Measurements from ENCODE around the gene CLIP3. TPM values are rescaled to one million over a fixed set of nuclear protein-coding genes. Genes with fewer than 3 reads are reported as not detected.
"Not testable (repeated sequence)": the region's sequence is repeated elsewhere in the genome, so short reads cannot be mapped to it uniquely, and the experiment has no call there.

CLIP3 gene
- total and polyA plus RNA-seq, 9 of the 15 experiments (the other 6 are each of a cell fraction or from before 2014, with no cell fraction given): 0.01 to 0.50 (median 0.15) TPM; not detected in 1

GRCh38 chr19:35980997-35981396 lies 51.7 kb downstream of the CLIP3 start:
- BruUV-seq (replicated peaks); ATAC-seq; POLR2A ChIA-PET; H3K9ac ChIP-seq (ENCODE audit: insufficient read depth in 1 of 2, low read depth in 2 of 2, low read length in 2 of 2); intact Hi-C loops (cut with micrococcal nuclease); H3K36me3 ChIP-seq (ENCODE audit: control insufficient read depth, insufficient read depth, low read length); H3K79me2 ChIP-seq (ENCODE audit: control insufficient read depth, insufficient read depth, low read length); H3K9me1 ChIP-seq (ENCODE audit: control insufficient read depth, insufficient read depth, low read length); H2AFZ ChIP-seq (ENCODE audit: low read depth, low read length); H3K9me3 ChIP-seq (replicated peaks; ENCODE audit: control insufficient read depth, insufficient read depth, low read depth, low read length); H3K4me2 ChIP-seq (ENCODE audit: insufficient read depth, low read length); FAIRE-seq; in situ Hi-C loops (cut with MboI); H3K4me3 ChIP-seq; H3K27ac ChIP-seq (ENCODE audit: extremely low read depth, low read depth, low read length); H3K4me1 ChIP-seq (replicated peaks in 1 of 2; ENCODE audit: control insufficient read depth in 2 of 2, insufficient read depth in 2 of 2, low read length in 2 of 2); DNase-seq (ENCODE audit: extremely low read depth in 1 of 4, low spot score in 3 of 4); H4K20me1 ChIP-seq (replicated peaks; ENCODE audit: control insufficient read depth, insufficient read depth, low read length): not testable (repeated sequence)
- peaks cover 18 to 60% of the 10 kb centered on the region in 2 experiments; a peak in 4 of 5 replicates for H3K27me3 ChIP-seq (ENCODE audit: control insufficient read depth in 2 of 2, insufficient read depth in 2 of 2, low read length in 2 of 2)
- CTCF ChIA-PET (ENCODE audit: low intra/inter-chr PET ratio): interaction anchor here (0.6 kb wide), 1 partner anchor 1229 kb away, joined by 4 read pairs; no protein-coding TSS in a partner anchor
- WGBS (ENCODE audit: insufficient coverage, low coverage, missing lambda C conversion rate): 5% methylated on average over 4 of the region's 4 CpGs
- TF ChIP-seq EGR1 (conservative IDR thresholded peaks at IDR 0.05): 0 out of 2 replicates have a peak, but pooled peaks have one; percentile 36

GRCh38 chr19:35978832-35979365 lies 53.8 kb downstream of the CLIP3 start:
- no peak for ATAC-seq
- no peak for FAIRE-seq
- WGBS (ENCODE audit: insufficient coverage, low coverage, missing lambda C conversion rate): 7% methylated on average over 20 of the region's 20 CpGs
- no peak overlapping the region for H3K4me3 ChIP-seq
- H3K27ac ChIP-seq (ENCODE audit: extremely low read depth, low read depth, low read length): no peak overlapping the region
- H3K4me2 ChIP-seq (ENCODE audit: insufficient read depth, low read length): no peak overlapping the region
- no peak for DNase-seq (ENCODE audit: extremely low read depth in 1 of 4, low spot score in 3 of 4)
- H2AFZ ChIP-seq (ENCODE audit: low read depth, low read length): no peak overlapping the region
- H3K79me2 ChIP-seq (ENCODE audit: control insufficient read depth, insufficient read depth, low read length): no peaks in the 10 kb centered on the region
- H3K9ac ChIP-seq (ENCODE audit: insufficient read depth in 1 of 2, low read depth in 2 of 2, low read length in 2 of 2): peak overlapping the region in 1 of 2 experiments; percentile 58; a peak in 1 of 4 replicates
- POLR2A ChIA-PET: interaction anchor here (0.7 to 1.3 kb wide), 3 partner anchors 9 to 651 kb away, joined by 3 to 4 read pairs (median 3); partner anchors contain the start of gene THAP8
- BruUV-seq (replicated peaks): no TSS peak
- H3K9me3 ChIP-seq (replicated peaks; ENCODE audit: control insufficient read depth, insufficient read depth, low read depth, low read length): no peaks in the 10 kb centered on the region
- H3K4me1 ChIP-seq (replicated peaks in 1 of 2; ENCODE audit: control insufficient read depth in 2 of 2, insufficient read depth in 2 of 2, low read length in 2 of 2): peaks cover 0 to 8% of the 10 kb centered on the region in 2 experiments; a peak in 1 of 5 replicates
- H3K27me3 ChIP-seq (ENCODE audit: control insufficient read depth in 2 of 2, insufficient read depth in 2 of 2, low read length in 2 of 2): peaks cover 13 to 51% of the 10 kb centered on the region in 2 experiments; a peak in 4 of 5 replicates
- intact Hi-C loops (cut with micrococcal nuclease): no loop called here
- in situ Hi-C loops (cut with MboI): no loop called here
- CTCF ChIA-PET (ENCODE audit: low intra/inter-chr PET ratio): no interaction called here
- H3K9me1 ChIP-seq (ENCODE audit: control insufficient read depth, insufficient read depth, low read length): no peaks in the 10 kb centered on the region
- 0 out of 2 replicates have a peak, but pooled peaks cover 3% of the 10 kb centered on the region for H4K20me1 ChIP-seq (replicated peaks; ENCODE audit: control insufficient read depth, insufficient read depth, low read length)
- no peaks in the 10 kb centered on the region for H3K36me3 ChIP-seq (ENCODE audit: control insufficient read depth, insufficient read depth, low read length)
- TF ChIP-seq ZMIZ1 (IDR thresholded peaks at IDR 0.05; ENCODE audit: low read depth in 2 of 2, low read length in 2 of 2): no peak
- no peak for TF ChIP-seq E2F4 (CRISPR knock-in tag; IDR thresholded peaks at IDR 0.05; ENCODE audit: low read depth)
- TF ChIP-seq YBX1 (IDR thresholded peaks at IDR 0.05): no peak
- TF ChIP-seq ZNF583 (CRISPR knock-in tag; IDR thresholded peaks at IDR 0.05): no peak
- no peak for TF ChIP-seq CHD4 (IDR thresholded peaks at IDR 0.05; ENCODE audit: insufficient read depth, insufficient replicate concordance, low read depth, low read length, poor library complexity, severe bottlenecking)
- TF ChIP-seq ZBED1 (IDR thresholded peaks at IDR 0.05): no peak
- TF ChIP-seq HNRNPUL1 (IDR thresholded peaks at IDR 0.05; ENCODE audit: low read length): no peak
- no peak for TF ChIP-seq KLF6 (CRISPR knock-in tag; IDR thresholded peaks at IDR 0.05; ENCODE audit: borderline replicate concordance)

Measured in K562 (cell line).